NCI-H2107 treated with DMSO at 0.1 percent for 48 hours (cell line): ENCODE measurements around the gene CRYBA1.
A peak's percentile ranks its signal among the peaks of the same experiment; 100 is the strongest.
"Not testable (repeated sequence)": the region's sequence is repeated elsewhere in the genome, so short reads cannot be mapped to it uniquely, and the experiment has no call there.

ENCODE experiments used
- DNase-seq: peaks from one replicate; lab custom pipeline; 2025; ENCODE audit not compliant: unreplicated experiment; lab: John Stamatoyannopoulos, UW

The CRYBA1 gene, protein sequence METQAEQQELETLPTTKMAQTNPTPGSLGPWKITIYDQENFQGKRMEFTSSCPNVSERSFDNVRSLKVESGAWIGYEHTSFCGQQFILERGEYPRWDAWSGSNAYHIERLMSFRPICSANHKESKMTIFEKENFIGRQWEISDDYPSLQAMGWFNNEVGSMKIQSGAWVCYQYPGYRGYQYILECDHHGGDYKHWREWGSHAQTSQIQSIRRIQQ

DNA sequence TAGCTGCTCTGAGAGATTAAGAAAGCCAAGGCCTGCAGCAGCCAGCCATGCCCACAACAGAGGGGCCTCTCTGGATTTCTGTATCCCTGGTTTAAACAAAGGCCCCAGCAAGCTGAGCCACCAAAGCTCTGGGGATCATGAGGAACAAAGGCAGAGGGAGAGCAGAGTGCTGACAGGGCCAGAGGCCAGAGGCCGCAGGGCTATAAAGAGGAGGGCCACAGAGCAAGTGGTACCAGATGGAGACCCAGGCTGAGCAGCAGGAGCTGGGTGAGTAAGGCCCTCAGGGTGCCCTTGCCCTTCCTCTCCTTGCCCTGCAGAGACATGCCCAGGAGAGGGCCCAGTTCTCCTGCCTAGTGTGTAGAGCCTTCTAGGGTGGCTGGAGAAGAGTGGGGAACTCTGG is at the start of gene CRYBA1:
CRYBA1 (plus strand) TSS at position 232 of the 400 bp plus-strand sequence; CDS start at position 237, 5 bp downstream.
- no peak for DNase-seq

DNA sequence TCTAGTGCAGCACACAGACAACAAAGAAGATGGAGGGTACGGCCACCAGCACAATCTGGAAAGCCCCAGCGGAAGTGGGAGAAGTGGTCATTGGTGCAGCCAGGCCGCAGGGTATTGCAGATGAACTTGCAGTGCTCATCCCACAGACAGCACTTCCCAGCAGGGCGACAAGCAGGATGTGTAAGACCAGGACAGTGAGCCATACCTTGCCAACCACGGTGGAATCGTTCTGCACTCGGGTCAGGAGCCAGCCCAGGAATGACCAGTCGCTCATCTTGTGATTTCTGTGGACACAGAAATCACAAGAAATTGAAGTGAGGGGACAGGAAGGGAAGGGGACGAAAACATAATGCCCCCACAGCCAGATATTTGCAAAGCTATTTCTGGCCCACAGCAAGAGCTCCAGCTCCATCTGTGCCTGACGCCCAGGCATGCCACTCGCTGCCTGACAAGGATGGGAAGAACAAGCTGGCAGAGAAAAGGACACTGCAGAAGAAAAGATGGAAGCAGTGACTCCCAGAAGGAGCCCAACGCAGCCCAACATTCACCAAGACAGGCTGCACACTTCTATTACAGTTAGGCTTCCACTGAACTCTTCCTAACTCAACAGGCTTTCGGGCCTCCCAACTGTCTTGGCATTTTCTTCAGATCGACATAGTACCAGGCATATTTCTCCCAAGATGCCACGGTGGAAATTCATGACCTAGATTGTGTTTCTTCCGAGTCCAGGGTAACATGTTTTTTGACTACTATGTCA is 49.0 kb upstream of the CRYBA1 start:
- DNase-seq = no peak

DNA sequence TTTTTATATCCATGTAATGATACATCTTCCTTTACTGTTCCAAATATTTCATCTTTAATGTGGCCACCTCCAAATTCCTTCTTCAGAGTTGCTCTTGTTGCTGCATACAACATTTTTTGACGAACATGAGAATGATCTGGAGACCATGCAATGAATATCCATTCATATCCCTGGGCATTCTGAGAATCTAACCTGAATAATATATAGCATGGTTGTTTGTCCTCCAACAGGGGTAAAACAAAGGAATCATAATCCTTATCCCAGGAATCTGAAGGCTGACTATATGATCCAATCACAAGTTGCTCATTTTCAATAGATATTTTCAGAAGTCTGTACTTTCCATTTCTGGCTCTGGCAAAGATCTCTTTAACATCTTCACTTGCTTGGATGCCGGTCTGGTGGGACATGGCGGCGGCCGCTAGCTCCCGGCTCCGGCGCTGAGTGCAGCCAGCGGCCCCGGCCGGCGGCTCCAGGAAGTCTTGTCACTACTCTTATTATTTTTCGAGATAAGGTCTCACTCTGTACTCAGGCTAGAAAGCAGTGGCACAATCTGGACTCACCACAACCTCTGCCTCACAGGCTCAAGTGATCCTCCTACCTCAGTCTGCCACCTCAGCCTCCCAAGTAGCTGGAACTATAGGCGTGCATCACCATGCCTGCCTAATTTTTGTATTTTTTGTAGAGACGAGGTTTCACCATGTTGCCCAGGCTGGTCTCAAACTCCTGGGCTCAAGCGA is 42.4 kb upstream of the CRYBA1 start:
- not testable (repeated sequence) for DNase-seq

DNA sequence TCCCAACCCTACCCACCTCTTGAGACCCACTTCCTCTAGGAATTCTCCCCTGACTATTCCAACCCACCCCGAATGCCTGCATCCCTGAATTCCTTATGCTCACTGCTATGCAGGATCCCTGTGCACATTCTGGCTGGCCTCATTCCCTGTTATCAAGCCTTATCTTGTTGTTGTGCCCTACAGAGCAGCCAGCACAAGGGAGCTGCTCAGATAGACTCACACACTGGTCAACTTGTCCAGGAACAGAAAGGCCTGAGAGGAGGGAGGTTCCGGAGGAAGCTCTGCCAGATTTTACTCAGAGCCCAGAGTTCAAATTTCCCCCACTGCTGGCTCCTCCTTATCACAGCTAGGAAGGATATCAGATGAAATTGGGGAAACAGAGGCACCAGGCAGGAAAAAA is 41.6 kb upstream of the CRYBA1 start:
- no peak for DNase-seq

DNA sequence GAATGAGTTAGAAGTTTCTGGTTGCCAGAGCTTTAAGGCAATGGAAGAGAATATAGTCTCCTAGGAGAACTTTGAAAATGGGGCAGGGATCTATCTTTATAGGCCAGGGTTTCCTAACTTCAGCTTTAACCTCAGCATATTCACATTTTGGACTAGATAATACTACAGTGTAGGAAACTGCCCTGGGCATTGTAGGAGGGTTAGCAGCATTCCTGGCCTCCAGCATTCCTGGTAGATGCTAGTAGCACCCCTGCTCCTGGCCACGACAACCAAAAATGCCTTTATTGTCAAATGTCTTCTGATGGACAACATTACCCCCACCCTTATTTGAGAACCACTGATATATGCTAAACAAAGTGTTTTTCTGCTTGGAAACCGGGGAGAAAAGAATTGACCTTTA is 38.7 kb upstream of the CRYBA1 start:
- DNase-seq = no peak

DNA sequence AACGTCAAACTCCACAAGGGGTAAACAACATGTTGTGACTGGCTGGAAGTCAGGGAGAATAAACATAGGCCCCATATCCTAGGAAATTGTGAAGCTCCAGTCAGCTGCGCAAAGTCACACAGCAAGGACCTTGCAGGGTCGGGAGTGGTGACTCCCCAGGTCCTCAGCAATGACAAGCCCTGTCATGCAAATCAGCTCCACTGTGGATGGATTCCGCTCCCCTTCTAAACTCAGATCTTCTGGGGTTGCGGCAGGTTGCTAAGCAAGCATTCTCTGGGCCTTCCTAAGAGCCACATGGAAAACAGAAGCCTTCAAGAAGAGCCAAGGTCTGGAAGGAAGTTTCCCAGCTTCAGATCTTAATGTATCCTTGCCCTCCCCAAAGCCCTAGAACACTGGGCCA is 37.6 kb upstream of the CRYBA1 start:
- no peak for DNase-seq

DNA sequence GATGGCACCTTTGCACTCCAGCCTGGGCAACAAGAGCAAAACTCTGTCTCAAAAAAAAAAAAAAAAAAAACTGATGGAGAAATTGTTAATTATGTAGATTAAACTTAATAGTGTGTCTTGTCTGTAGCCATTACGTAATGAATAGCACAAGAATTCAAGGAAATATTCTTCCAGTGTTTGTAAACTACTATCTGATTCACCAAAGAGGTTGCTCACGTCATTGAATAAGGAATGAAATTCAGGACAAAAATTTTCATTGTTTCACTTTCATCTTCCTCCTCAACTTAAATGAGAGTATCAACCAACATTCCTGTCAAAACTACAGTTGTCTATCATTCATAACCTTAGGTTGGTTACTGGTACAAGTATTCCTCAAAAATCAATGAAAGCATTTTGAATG is 35.8 kb upstream of the CRYBA1 start:
- no peak for DNase-seq

DNA sequence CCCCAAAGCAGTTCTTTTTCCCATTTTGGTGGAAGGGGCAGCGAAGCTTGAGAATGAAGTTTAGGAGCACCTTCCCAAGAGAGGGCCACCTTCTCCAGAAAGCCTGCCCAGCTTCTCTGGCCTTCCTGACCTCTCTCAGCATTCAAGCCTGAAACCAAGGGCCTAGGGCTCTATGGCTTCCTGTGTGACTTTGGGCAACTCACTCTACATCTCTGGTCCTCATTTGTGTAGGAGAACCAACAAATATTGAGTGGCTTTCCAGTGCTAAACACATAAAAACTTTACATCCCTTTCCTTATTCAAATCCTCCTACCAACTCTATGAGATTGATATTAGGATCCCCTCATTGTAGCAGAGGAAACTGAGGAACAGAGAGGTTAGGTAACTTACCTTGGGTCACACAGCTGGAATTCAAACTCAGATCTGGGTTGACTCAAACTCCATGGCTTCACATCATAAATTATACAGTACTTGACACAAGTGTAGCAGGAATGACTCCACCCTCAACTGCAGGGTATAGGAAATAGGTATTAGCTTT is 34.5 kb upstream of the CRYBA1 start:
- DNase-seq = no peak

DNA sequence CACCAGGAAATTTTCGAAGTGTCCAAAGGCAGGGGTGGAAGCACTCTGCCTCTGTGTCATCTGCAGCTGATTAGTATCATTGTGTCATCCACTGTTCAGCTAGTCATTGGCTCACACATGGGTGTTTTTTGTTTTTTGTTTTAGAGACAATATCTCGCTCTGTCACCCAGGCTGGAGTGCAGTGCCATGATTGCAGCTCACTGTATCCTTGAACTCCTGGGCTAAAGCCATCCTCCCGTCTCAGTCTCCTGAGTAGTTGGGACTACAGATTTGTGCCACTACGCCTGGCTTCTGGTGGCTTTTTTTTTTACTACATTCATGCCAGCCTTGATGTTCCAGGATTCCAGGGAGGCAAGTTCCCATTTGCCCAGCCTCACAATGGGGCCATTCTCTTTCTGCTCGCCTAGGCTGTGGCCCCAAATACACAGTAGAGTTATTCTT is 34.0 kb upstream of the CRYBA1 start:
- DNase-seq = no peak

DNA sequence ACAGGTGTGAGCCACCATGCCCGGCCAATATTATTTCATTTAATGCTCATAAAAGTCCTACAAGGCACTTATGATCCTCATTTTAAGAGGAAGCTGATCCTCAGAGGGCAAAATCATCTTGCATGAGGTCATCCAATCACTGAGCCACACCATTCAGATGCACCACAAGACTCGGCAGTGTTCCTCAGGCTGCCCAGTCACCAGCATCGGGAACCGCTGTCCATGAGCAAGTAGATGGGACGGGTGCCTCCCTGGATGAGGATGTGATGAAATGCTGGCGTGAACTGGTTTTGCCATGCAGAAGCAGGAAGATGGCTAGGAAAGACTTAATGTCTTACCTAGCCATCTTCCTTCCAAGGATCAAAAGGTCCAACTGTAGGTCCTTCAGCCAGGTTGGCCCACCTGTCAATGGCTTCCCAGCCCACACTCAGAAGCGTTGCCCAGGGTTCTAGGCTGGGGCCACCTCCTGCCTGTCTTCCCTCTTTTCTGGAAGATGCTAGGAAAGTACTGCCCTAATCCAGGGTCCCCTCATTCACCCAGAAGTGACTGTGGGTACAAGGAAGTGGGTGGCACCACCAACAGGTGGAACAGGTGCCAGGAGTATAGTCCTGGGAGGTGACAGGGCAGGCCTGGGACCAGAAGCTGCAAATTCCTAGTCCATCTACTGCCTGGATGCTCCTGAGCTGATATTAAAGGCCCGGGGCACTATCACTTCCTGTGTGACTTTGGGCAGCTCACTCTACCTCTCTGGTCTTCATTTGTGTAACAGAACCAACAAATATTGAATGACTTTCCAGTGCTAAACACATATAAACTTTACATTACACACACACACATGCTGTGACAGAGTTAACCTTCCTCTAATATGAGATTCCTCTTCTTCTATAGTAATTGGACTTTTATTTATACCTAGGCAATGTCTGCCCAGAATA is 32.2 kb upstream of the CRYBA1 start:
- DNase-seq = no peak

DNA sequence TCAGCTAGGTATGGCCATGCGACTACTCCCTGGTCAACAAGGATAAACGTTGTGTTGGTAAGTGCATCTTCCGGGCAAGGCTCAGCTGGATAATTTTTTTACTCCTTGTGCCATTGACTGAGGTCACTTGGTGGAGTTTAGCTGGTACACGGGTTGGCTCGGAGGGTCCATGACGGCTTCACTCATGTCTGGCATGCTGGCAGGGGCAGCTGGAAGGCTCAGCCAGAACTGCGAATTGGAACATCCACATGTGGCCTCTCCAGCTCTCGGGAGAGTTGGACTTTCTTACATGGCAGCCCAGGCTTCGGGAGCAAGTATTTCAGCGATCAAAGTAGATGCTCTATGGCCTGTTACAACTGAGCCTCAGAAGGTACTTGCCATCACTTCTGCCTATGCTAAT is 31.5 kb upstream of the CRYBA1 start:
- no peak for DNase-seq

DNA sequence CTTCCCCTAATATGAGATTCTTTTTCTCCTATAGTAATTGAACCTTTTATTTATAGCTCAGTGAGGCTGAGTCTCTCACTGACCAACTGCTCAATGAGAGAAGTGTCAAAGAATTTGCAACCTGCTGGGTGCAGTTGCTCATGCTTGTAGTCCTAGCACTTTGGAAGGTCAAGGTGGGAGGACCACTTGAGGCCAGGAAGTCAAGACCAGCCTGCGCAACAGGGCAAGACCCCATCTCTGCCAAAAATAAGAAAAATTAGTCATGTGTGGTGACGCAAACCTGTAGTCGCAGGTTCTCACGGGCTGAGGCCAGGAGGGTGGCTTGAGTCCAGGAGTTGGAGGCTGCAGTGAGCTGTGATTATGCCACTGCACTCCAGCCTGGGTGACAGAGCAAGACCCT is 30.9 kb upstream of the CRYBA1 start:
- DNase-seq = no peak

DNA sequence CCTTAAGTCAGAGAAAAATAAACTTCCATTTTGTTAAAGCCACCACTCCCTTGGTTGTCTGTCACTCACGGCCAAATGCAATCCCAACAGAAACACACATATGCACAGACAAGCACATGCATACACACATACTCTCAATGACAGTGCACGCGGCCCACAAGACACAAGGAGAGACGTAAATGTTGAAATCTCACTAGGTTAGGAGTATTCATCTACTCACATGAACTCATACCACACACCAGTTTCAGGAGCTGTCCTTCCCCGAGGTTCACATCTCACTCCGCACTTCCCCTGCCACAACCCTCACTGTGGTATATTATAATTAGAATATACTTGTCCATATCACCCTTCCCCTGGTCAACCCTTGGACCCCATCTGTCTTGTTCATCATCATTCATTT is 30.5 kb upstream of the CRYBA1 start:
- no peak for DNase-seq

DNA sequence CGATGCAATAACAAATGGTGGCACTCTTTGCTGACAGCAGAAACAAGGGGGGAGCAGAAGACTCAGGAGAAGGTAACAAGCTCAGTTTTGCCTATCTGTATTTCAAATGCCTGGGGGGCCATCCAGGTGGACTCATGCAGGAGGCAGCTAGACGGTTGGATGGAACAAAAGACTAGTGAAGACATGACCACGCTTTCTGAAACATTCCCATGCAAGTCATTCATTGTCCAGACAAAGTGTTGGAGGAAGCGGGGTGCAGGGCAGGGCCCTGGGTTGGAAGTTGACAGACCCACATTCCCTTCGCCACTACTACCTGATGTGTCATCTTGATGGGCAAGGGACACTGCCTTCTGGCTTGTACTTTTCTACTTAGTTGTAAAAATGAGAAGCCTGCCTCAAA is 29.8 kb upstream of the CRYBA1 start:
- DNase-seq = no peak

DNA sequence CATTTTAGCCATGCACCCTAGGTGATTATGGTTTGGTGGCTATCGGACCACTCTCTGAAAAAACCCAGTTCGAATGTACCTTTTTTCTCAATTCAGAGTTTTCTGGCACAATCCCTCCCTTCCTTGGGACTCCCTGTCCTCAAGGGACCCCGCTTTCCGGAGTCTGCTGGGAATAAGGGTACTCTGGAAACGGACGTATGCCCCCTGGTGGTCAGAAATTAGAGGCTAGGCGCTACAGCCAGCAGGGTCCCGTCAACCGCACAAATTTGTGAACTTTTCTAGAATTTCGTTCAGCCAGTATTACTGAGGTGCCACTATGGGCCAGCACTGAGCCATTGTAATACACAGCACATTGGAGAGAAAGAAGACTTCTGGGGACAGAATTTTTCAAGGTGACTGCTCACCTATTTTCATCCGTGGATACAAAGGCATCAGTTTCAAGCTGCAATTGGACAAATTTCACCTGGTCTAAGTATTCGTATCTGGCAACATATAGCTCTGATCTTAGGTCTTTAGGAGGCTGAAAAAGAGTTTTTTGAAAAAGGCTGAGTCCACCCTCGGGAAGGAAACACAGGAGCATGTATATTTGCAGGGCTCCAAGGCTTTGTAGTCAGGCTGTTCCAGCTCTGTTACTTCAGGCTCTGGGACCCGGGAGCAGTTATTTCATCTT is 27.1 kb upstream of the CRYBA1 start:
- DNase-seq = peak; percentile 16

DNA sequence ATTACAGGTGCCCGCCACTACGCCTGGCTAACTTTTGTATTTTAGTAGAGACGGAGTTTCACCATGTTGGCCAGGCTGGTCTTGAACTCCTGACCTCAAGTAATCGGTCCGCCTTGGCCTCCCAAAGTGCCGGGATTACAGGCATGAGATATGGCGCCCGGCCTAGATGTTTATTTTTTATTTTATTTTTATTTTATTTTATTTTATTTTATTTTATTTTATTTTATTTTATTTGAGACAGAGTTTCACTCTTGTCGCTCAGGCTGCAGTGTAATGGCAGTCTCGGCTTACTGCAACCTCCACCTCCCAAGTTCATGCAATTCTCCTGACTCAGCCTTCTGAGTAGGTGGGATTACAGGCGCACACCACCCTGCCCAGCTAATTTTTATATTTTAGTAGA is 25.3 kb upstream of the CRYBA1 start:
- DNase-seq = not testable (repeated sequence)

DNA sequence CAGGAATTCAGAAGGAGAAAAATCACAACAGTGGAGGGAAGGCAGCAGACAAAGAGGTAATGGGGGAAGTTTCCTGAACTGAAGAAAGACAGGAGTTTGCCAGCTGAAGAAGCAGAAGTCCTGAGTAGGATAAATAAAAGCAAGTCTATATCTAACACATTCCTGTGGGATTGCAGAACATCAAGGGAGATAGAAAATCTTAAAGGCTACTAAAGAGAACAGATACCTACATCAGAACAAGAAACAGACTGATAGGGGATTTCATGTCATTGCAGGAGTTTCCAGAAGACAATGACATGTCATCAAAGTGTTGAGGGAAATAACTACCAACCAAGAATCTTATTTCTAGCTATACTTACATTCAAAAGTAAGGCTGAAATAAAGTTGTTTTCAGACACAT is 21.3 kb upstream of the CRYBA1 start:
- no peak for DNase-seq

DNA sequence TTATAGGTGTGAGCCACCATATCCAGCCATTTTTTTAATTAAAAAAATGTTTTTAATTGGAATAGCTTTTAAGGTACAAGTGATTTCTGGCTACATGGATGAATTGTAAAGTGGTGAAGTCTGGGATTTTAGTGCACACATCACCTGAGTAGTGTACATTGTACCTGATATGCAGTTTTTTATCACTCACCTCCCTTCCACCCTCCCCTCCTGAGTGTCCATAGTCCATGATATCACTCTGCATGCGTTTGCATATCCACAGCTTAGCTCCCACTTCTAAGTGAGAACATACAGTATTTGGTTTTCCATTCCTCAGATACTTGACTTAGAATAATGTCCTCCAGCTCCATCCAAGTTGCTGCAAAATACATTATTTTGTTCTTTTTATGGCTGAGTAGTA is 13.4 kb upstream of the CRYBA1 start:
- no peak for DNase-seq

DNA sequence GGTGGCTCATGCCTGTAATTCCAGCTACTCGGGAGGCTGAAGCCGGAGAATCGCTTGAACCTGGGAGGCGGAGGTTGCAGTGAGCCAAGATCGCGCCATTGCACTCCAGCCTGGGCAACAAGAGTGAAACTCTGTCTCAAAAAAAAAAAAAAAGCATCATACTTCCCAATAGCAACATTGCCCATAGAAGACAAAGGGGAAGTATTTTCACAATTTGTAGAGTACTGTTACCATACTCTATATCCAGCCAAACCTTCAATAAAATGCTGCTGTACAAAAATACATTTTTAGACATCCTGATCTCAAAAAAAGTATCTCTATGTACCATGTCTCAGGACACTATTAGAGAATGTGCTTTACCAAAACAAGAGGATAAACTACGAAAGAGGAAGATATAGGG is 11.7 kb upstream of the CRYBA1 start:
- not testable (repeated sequence) for DNase-seq

DNA sequence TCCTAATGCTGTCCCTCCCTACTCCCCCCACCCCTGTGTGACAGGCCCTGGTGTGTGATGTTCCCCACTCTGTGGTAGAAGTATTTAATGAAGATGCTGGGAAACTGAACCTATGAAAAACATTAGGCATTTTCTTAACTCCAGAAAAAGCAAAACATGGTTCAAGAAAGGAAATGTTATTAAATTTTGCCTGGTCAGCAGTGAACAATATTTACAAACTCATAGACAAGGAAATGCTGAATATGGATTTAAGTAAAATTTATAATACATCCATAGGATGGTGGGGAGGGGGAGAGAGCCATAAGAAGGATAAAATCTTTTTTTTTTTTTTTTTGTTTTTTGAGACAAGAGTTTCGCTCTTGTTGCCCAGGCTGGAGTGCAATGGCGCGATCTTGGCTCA is 10.8 kb upstream of the CRYBA1 start:
- no peak for DNase-seq
